ENCODE data around the gene UNC45B.
A peak's percentile ranks its signal among the peaks of the same experiment; 100 is the strongest.
"Not testable (repeated sequence)": the region's sequence is repeated elsewhere in the genome, so short reads cannot be mapped to it uniquely, and the experiment has no call there.

The UNC45B gene

GRCh38 chr17:35147375-35147905, at the start of gene UNC45B:
Gene UNC45B, plus strand, starts transcription at chr17:35147817. Its CDS starts 447 bp downstream, at chr17:35148264.
- DNase-seq (ENCODE audit: low read depth): no peak

- DNase-seq (ENCODE audit: low read depth): no peak
These were observed 47.7 kb upstream of the UNC45B start for GRCh38 chr17:35099908-35100307.

- DNase-seq (ENCODE audit: low read depth): no peak
These were observed 46.6 kb upstream of the UNC45B start for GRCh38 chr17:35101036-35101435.

- no peak for DNase-seq (ENCODE audit: low read depth)
These were observed 45.9 kb upstream of the UNC45B start for GRCh38 chr17:35101725-35102124.

GRCh38 chr17:35103271-35103670, 44.3 kb upstream of the UNC45B start:
- DNase-seq (ENCODE audit: low read depth): no peak

- DNase-seq (ENCODE audit: low read depth): no peak
These were observed 42.7 kb upstream of the UNC45B start for GRCh38 chr17:35104844-35105450.

GRCh38 chr17:35110791-35111190, 36.8 kb upstream of the UNC45B start:
- DNase-seq (ENCODE audit: low read depth): not testable (repeated sequence)

GRCh38 chr17:35116845-35117244, 30.8 kb upstream of the UNC45B start:
- no peak for DNase-seq (ENCODE audit: low read depth)

GRCh38 chr17:35117984-35118383, 29.6 kb upstream of the UNC45B start:
- no peak for DNase-seq (ENCODE audit: low read depth)

GRCh38 chr17:35119370-35120165, 28.0 kb upstream of the UNC45B start, which contains the start of gene RAD51D:
Gene RAD51D, minus strand, starts transcription at chr17:35119860. Its CDS starts 247 bp downstream, at chr17:35119613.
- DNase-seq (ENCODE audit: low read depth): peak; percentile 74

- DNase-seq (ENCODE audit: low read depth): no peak
These were observed 26.3 kb upstream of the UNC45B start, which contains the start of gene FNDC8 for GRCh38 chr17:35121315-35121714. Gene FNDC8, plus strand, starts transcription at chr17:35121615. Its CDS starts 79 bp downstream, at chr17:35121694.

- DNase-seq (ENCODE audit: low read depth): no peak
These were observed 19.7 kb upstream of the UNC45B start for GRCh38 chr17:35127751-35128514.

- no peak for DNase-seq (ENCODE audit: low read depth)
These were observed 18.3 kb upstream of the UNC45B start for GRCh38 chr17:35129154-35129972.

GRCh38 chr17:35129973-35130351, 17.7 kb upstream of the UNC45B start:
- DNase-seq (ENCODE audit: low read depth): no peak

- DNase-seq (ENCODE audit: low read depth): no peak
These were observed 17.2 kb upstream of the UNC45B start for GRCh38 chr17:35130392-35130791.

GRCh38 chr17:35132099-35132498, 15.5 kb upstream of the UNC45B start:
- DNase-seq (ENCODE audit: low read depth): no peak

GRCh38 chr17:35132816-35133550, 14.6 kb upstream of the UNC45B start:
- DNase-seq (ENCODE audit: low read depth): no peak

- DNase-seq (ENCODE audit: low read depth): no peak
These were observed 12.3 kb upstream of the UNC45B start for GRCh38 chr17:35135322-35135721.

GRCh38 chr17:35138218-35138617, 9.4 kb upstream of the UNC45B start:
- DNase-seq (ENCODE audit: low read depth): no peak

- DNase-seq (ENCODE audit: low read depth): peak; percentile 83
These were observed 5.7 kb upstream of the UNC45B start, which contains the start of gene NLE1 for GRCh38 chr17:35141681-35142466. Gene NLE1, minus strand, starts transcription at chr17:35142303. Its CDS starts 28 bp downstream, at chr17:35142275.

All from activated T-helper 9 cell treated with anti-CD3 and anti-CD28 coated beads, Interleukin-2, amount 50 U/mL, for 16 hours (primary cell).